ENCODE measurements around the gene NUBPL.
"Not testable (repeated sequence)": the region's sequence is repeated elsewhere in the genome, so short reads cannot be mapped to it uniquely, and the experiment has no call there.

NUBPL gene

GRCh38 chr14:31746326-31746725, 185.1 kb downstream of the NUBPL start:
- no peak for DNase-seq (ENCODE audit: low read depth)

- DNase-seq (ENCODE audit: low read depth), result no peak
Measured at GRCh38 chr14:31749275-31749674, 188.1 kb downstream of the NUBPL start.

- not testable (repeated sequence) for DNase-seq (ENCODE audit: low read depth)
Measured at GRCh38 chr14:31751047-31751446, 189.8 kb downstream of the NUBPL start.

GRCh38 chr14:31752867-31753661, 191.9 kb downstream of the NUBPL start:
- no peak for DNase-seq (ENCODE audit: low read depth)

- no peak for DNase-seq (ENCODE audit: low read depth)
Measured at GRCh38 chr14:31758941-31759340, 197.7 kb downstream of the NUBPL start.

GRCh38 chr14:31760277-31760676, 199.1 kb downstream of the NUBPL start:
- no peak for DNase-seq (ENCODE audit: low read depth)

GRCh38 chr14:31761325-31761724, 200.1 kb downstream of the NUBPL start:
- no peak for DNase-seq (ENCODE audit: low read depth)

GRCh38 chr14:31763041-31763440, 201.8 kb downstream of the NUBPL start:
- no peak for DNase-seq (ENCODE audit: low read depth)

- DNase-seq (ENCODE audit: low read depth), result no peak
Measured at GRCh38 chr14:31766315-31766892, 205.2 kb downstream of the NUBPL start.

- no peak for DNase-seq (ENCODE audit: low read depth)
Measured at GRCh38 chr14:31768355-31768754, 207.2 kb downstream of the NUBPL start.

- peak; percentile 29 for DNase-seq (ENCODE audit: low read depth)
Measured at GRCh38 chr14:31770271-31770670, 209.1 kb downstream of the NUBPL start.

GRCh38 chr14:31774567-31774966, 213.4 kb downstream of the NUBPL start:
- no peak for DNase-seq (ENCODE audit: low read depth)

GRCh38 chr14:31777312-31777711, 216.1 kb downstream of the NUBPL start:
- DNase-seq (ENCODE audit: low read depth), result no peak

GRCh38 chr14:31781578-31781977, 220.4 kb downstream of the NUBPL start:
- DNase-seq (ENCODE audit: low read depth), result no peak

GRCh38 chr14:31785574-31785973, 224.4 kb downstream of the NUBPL start:
- DNase-seq (ENCODE audit: low read depth), result no peak

- no peak for DNase-seq (ENCODE audit: low read depth)
Measured at GRCh38 chr14:31787377-31787776, 226.2 kb downstream of the NUBPL start.

GRCh38 chr14:31788340-31788739, 227.1 kb downstream of the NUBPL start:
- DNase-seq (ENCODE audit: low read depth), result no peak

- no peak for DNase-seq (ENCODE audit: low read depth)
Measured at GRCh38 chr14:31792726-31793125, 231.5 kb downstream of the NUBPL start.

- DNase-seq (ENCODE audit: low read depth), result not testable (repeated sequence)
Measured at GRCh38 chr14:31797946-31798345, 236.7 kb downstream of the NUBPL start.

GRCh38 chr14:31802838-31803237, 241.6 kb downstream of the NUBPL start:
- DNase-seq (ENCODE audit: low read depth), result no peak

- DNase-seq (ENCODE audit: low read depth), result no peak
Measured at GRCh38 chr14:31806249-31806648, 245.0 kb downstream of the NUBPL start.

GRCh38 chr14:31811693-31812628, 250.8 kb downstream of the NUBPL start:
- not testable (repeated sequence) for DNase-seq (ENCODE audit: low read depth)

All from stromal cell of bone marrow (primary cell).